ENCODE measurements around the gene F3.

The F3 gene

DNA sequence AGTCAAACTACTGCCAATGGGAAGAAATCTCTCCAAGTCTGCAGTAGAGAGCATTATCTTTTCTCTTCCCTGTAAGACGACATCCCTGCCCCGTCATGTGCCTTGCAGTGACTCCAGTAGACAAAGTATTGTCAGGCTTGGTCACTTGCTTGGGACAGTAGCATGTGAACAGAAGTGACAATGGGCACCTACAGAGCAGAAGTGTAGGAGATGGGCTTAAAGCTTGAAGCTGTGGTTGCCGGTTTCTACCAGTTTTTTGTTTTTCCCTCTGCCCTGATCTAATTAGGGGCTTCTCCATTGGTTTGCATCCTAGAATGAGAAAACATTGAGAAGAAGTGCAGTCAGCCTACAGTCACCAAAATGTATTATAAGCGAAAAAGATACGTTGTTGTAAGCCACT, 12.7 kb downstream of the F3 start:
- no peak for TF ChIP-seq EZH2phosphoT487 (IDR thresholded peaks at IDR 0.05; ENCODE audit: borderline replicate concordance, low read length)
- TF ChIP-seq, protein P1, sequence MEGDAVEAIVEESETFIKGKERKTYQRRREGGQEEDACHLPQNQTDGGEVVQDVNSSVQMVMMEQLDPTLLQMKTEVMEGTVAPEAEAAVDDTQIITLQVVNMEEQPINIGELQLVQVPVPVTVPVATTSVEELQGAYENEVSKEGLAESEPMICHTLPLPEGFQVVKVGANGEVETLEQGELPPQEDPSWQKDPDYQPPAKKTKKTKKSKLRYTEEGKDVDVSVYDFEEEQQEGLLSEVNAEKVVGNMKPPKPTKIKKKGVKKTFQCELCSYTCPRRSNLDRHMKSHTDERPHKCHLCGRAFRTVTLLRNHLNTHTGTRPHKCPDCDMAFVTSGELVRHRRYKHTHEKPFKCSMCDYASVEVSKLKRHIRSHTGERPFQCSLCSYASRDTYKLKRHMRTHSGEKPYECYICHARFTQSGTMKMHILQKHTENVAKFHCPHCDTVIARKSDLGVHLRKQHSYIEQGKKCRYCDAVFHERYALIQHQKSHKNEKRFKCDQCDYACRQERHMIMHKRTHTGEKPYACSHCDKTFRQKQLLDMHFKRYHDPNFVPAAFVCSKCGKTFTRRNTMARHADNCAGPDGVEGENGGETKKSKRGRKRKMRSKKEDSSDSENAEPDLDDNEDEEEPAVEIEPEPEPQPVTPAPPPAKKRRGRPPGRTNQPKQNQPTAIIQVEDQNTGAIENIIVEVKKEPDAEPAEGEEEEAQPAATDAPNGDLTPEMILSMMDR (IDR thresholded peaks at IDR 0.05; ENCODE audit: low read depth, low read length, poor library complexity, severe bottlenecking) = no peak
- Histone ChIP-seq H3K9me2 (replicated peaks; ENCODE audit: control insufficient read depth, low read length) (no peaks in the 10 kb centered on the region), H3K27ac (ENCODE audit: low read depth, low read length) (no peak overlapping the region), H4K20me1 (ENCODE audit: control insufficient read depth, insufficient read depth, low read depth, low read length) (no peaks in the 10 kb centered on the region), H3K4me1 (ENCODE audit: control insufficient read depth, low read length) (no peaks in the 10 kb centered on the region), H3K27me3 (ENCODE audit: control insufficient read depth, low read length) (peaks cover 3% of the 10 kb centered on the region), H3K36me3 (ENCODE audit: control insufficient read depth, low read length) (no peaks in the 10 kb centered on the region), H3K4me2 (ENCODE audit: low read length) (no peak overlapping the region), H3K79me2 (ENCODE audit: control insufficient read depth, low read length) (no peaks in the 10 kb centered on the region), H3K4me3 (ENCODE audit: low read length) (no peak overlapping the region), H3K9me3 (ENCODE audit: control insufficient read depth, insufficient read depth, low read length) (no peaks in the 10 kb centered on the region), H3F3A (ENCODE audit: control insufficient read depth, insufficient read depth) (no peaks in the 10 kb centered on the region)

DNA sequence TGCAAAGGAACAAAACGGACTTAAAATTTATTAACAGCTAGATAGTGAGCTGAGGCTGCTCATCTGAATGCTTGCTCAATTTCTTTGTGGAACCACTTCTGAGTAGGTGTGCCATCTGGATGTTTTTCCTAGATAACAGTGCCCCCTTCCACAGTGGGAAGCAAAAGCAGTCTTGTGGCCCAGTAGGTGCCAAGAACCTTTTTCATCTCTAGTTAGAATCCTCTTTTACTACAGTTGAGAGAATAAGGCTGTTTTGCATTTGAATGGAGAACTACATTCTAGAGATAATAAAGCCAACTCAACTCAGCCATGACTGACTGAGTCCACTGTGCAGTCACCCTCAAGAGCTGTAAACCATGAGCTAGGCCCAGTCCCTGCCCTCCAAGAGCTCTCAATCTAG, 13.3 kb downstream of the F3 start:
- Histone ChIP-seq H3K36me3 (ENCODE audit: control insufficient read depth, low read length) (no peaks in the 10 kb centered on the region), H3K4me2 (ENCODE audit: low read length) (no peak overlapping the region), H3K9me2 (replicated peaks; ENCODE audit: control insufficient read depth, low read length) (no peaks in the 10 kb centered on the region), H3K27ac (ENCODE audit: low read depth, low read length) (no peak overlapping the region), H3K9me3 (ENCODE audit: control insufficient read depth, insufficient read depth, low read length) (no peaks in the 10 kb centered on the region), H3K27me3 (ENCODE audit: control insufficient read depth, low read length) (peaks cover 3% of the 10 kb centered on the region), H3K4me1 (ENCODE audit: control insufficient read depth, low read length) (no peaks in the 10 kb centered on the region), H3K79me2 (ENCODE audit: control insufficient read depth, low read length) (no peaks in the 10 kb centered on the region), H3K4me3 (ENCODE audit: low read length) (no peak overlapping the region), H3F3A (ENCODE audit: control insufficient read depth, insufficient read depth) (no peaks in the 10 kb centered on the region), H4K20me1 (ENCODE audit: control insufficient read depth, insufficient read depth, low read depth, low read length) (no peaks in the 10 kb centered on the region)
- no peak for TF ChIP-seq EZH2phosphoT487 (IDR thresholded peaks at IDR 0.05; ENCODE audit: borderline replicate concordance, low read length)
- TF ChIP-seq, protein P1 (IDR thresholded peaks at IDR 0.05; ENCODE audit: low read depth, low read length, poor library complexity, severe bottlenecking) = no peak

- Histone ChIP-seq H3K27ac (ENCODE audit: low read depth, low read length) (no peak overlapping the region), H3K4me1 (ENCODE audit: control insufficient read depth, low read length) (no peaks in the 10 kb centered on the region), H3F3A (ENCODE audit: control insufficient read depth, insufficient read depth) (no peaks in the 10 kb centered on the region), H3K4me2 (ENCODE audit: low read length) (no peak overlapping the region), H3K79me2 (ENCODE audit: control insufficient read depth, low read length) (no peaks in the 10 kb centered on the region), H3K36me3 (ENCODE audit: control insufficient read depth, low read length) (no peaks in the 10 kb centered on the region), H4K20me1 (ENCODE audit: control insufficient read depth, insufficient read depth, low read depth, low read length) (no peaks in the 10 kb centered on the region), H3K4me3 (ENCODE audit: low read length) (no peak overlapping the region), H3K27me3 (ENCODE audit: control insufficient read depth, low read length) (peaks cover 3% of the 10 kb centered on the region), H3K9me2 (replicated peaks; ENCODE audit: control insufficient read depth, low read length) (no peaks in the 10 kb centered on the region), H3K9me3 (ENCODE audit: control insufficient read depth, insufficient read depth, low read length) (no peaks in the 10 kb centered on the region)
- no peak for TF ChIP-seq EZH2phosphoT487 (IDR thresholded peaks at IDR 0.05; ENCODE audit: borderline replicate concordance, low read length)
- TF ChIP-seq, protein P1 (IDR thresholded peaks at IDR 0.05; ENCODE audit: low read depth, low read length, poor library complexity, severe bottlenecking) = no peak
Measured at GRCh38 chr1:94527447-94528031, 14.0 kb downstream of the F3 start.

Data from DOHH2 (cell line).